A673 (cell line): ENCODE measurements around the gene GTF2E1. TPM values are rescaled to one million over a fixed set of nuclear protein-coding genes. Genes with fewer than 3 reads are reported as not detected.

ENCODE experiments used
- BruUV-seq: library from RNA; stranded (reverse); fragments of 400-500 nt; replicated peaks from 2 replicates; lab custom pipeline; 2021; lab: Mats Ljungman, UMichigan
- CTCF ChIA-PET: fragments of 300-600 bp; sonication (Branson Sonifier 250); formaldehyde crosslinking; loops from one replicate; lab custom pipeline; 2022; ENCODE audit warnings: antibody characterized with exemption; lab: Charles Lee
- POLR2A ChIA-PET: fragments of 300-600 bp; sonication (Branson Sonifier 250); formaldehyde crosslinking; loops from one replicate; lab custom pipeline; 2022; ENCODE audit warnings: antibody characterized with exemption; ENCODE audit not compliant: low non-redundant PET; lab: Charles Lee
- DNase-seq: peaks from one replicate; pipeline ENCODE4 v3.0.0-alpha.2; 2015; ENCODE audit warnings: low spot score
- H3K27ac ChIP-seq: fragments of 200-600 bp; sonication (generic); 2 replicates; pipeline ENCODE4 v1.5.1; 2016; ENCODE audit warnings: mixed run types, low read depth, mild to moderate bottlenecking, mixed read lengths, antibody characterized with exemption, low read length; ENCODE audit not compliant: poor library complexity, severe bottlenecking
- H3K27me3 ChIP-seq: fragments of 200-600 bp; sonication (generic); replicated peaks from 2 replicates; pipeline ENCODE4 v1.6.1; 2017; ENCODE audit warnings: mixed run types, low read depth, mild to moderate bottlenecking, mixed read lengths, antibody characterized with exemption, low read length; ENCODE audit not compliant: insufficient read depth, poor library complexity
- H3K36me3 ChIP-seq: fragments of 200-600 bp; sonication (generic); 2 replicates; pipeline ENCODE4 v1.6.1; 2016; ENCODE audit warnings: mixed run types, mild to moderate bottlenecking, mixed read lengths, antibody characterized with exemption, low read length; ENCODE audit not compliant: insufficient read depth, poor library complexity, severe bottlenecking
- H3K4me1 ChIP-seq: fragments of 200-600 bp; sonication (generic); 2 replicates; pipeline ENCODE4 v1.6.1; 2017; ENCODE audit warnings: mixed run types, mild to moderate bottlenecking, mixed read lengths, antibody characterized with exemption, low read length; ENCODE audit not compliant: insufficient read depth, poor library complexity, severe bottlenecking
- H3K4me3 ChIP-seq: fragments of 200-600 bp; sonication (generic); 2 replicates; pipeline ENCODE4 v1.5.1; 2016; ENCODE audit warnings: low read depth, mixed run types, mild to moderate bottlenecking, mixed read lengths, low read length; ENCODE audit not compliant: poor library complexity, severe bottlenecking
- H3K9me3 ChIP-seq: fragments of 200-600 bp; sonication (generic); 2 replicates; pipeline ENCODE4 v1.6.1; 2016; ENCODE audit warnings: mixed run types, low read depth, mild to moderate bottlenecking, mixed read lengths, antibody characterized with exemption, low read length; ENCODE audit not compliant: poor library complexity, severe bottlenecking
- CTCF ChIP-seq: fragments of 300-800, 200-600 bp; sonication (generic); conservative IDR thresholded peaks from 2 replicates; pipeline ENCODE4 v1.5.1; 2017; ENCODE audit warnings: low read depth, mild to moderate bottlenecking, antibody characterized with exemption, low read length, moderate library complexity, mixed read lengths
- EZH2 ChIP-seq: fragments of 200-600 bp; sonication (generic); IDR thresholded peaks from 2 replicates; pipeline ENCODE4 v1.6.1; 2017; ENCODE audit warnings: borderline replicate concordance, low read depth, mild to moderate bottlenecking, mixed read lengths, antibody characterized with exemption, low read length; ENCODE audit not compliant: poor library complexity, severe bottlenecking
- intact Hi-C: fragments of 100-400 bp; cut with micrococcal nuclease; formaldehyde crosslinking; loops from one replicate; pipeline ENCODE4 v1.10.0; 2022; ENCODE audit not compliant: unreplicated experiment
- total RNA-seq: library from RNA; stranded (reverse); gene quantifications from 2 replicates; pipeline ENCODE4 v1.2.3, GENCODE V29; 2021

The GTF2E1 gene
- total RNA-seq, 1 experiment from 2014 or later, result 21.7 TPM

- ChIA-PET CTCF (no interaction called here), POLR2A (interaction anchor here (0.6 kb wide), 1 partner anchor 307 kb away, joined by 3 read pairs; no protein-coding TSS in a partner anchor)
- Histone ChIP-seq H3K9me3 (no peaks in the 10 kb centered on the region), H3K27me3 (no peaks in the 10 kb centered on the region), H3K4me1 (peaks cover 15% of the 10 kb centered on the region), H3K4me3 (no peak overlapping the region), H3K27ac (no peak overlapping the region), H3K36me3 (no peaks in the 10 kb centered on the region)
- intact Hi-C loops, result no loop called here
- DNase-seq, result no peak
- BruUV-seq, result no TSS peak
- TF ChIP-seq EZH2 (no peak), CTCF (no peak)
These were observed 23.4 kb downstream of the GTF2E1 start for GRCh38 chr3:120765830-120766493.

GRCh38 chr3:120766576-120766975 is 24.0 kb downstream of the GTF2E1 start:
- ChIA-PET CTCF (no interaction called here), POLR2A (interaction anchor here (0.6 kb wide), 1 partner anchor 307 kb away, joined by 3 read pairs; no protein-coding TSS in a partner anchor)
- no peaks in the 10 kb centered on the region for H3K9me3 ChIP-seq
- H3K27me3 ChIP-seq, result no peaks in the 10 kb centered on the region
- no TSS peak for BruUV-seq
- no peak for DNase-seq
- no peak overlapping the region for H3K27ac ChIP-seq
- H3K4me3 ChIP-seq, result no peak overlapping the region
- intact Hi-C loops, result no loop called here
- no peaks in the 10 kb centered on the region for H3K36me3 ChIP-seq
- TF ChIP-seq EZH2 (no peak), CTCF (no peak)
- peaks cover 15% of the 10 kb centered on the region for H3K4me1 ChIP-seq

GRCh38 chr3:120767106-120767505 is 24.6 kb downstream of the GTF2E1 start:
- intact Hi-C loops, result no loop called here

More at GRCh38 chr3:120767106-120767505, 24.6 kb downstream of the GTF2E1 start:
- ChIA-PET POLR2A (no interaction called here), CTCF (no interaction called here)
- TF ChIP-seq EZH2, result no peak
- TF ChIP-seq CTCF, result no peak
- Histone ChIP-seq H3K36me3 (no peaks in the 10 kb centered on the region), H3K4me3 (no peak overlapping the region), H3K9me3 (no peaks in the 10 kb centered on the region), H3K27me3 (no peaks in the 10 kb centered on the region), H3K4me1 (peaks cover 15% of the 10 kb centered on the region), H3K27ac (no peak overlapping the region)
- no TSS peak for BruUV-seq
- DNase-seq, result no peak
